Endothelial cell of umbilical vein (primary cell): ENCODE results near the gene SMAD3.
A peak's percentile ranks its signal among the peaks of the same experiment; 100 is the strongest.

Source experiments
- CTCF ChIP-seq, 2 donors: IDR thresholded peaks; 1 replicate in 1 of 2; 2 replicates in 1 of 2; pipeline ENCODE4 v1.5.1; 2011; ENCODE audit warnings: low read length in 2 of 2, mild to moderate bottlenecking in 2 of 2, moderate library complexity in 2 of 2, control low read depth in 1 of 2, inconsistent platforms in 1 of 2, low read depth in 1 of 2; ENCODE audit not compliant: insufficient read depth in 1 of 2; ENCODE audit errors: extremely low read depth in 1 of 2
- EZH2 ChIP-seq: IDR thresholded peaks from 2 replicates; pipeline ENCODE4 v1.6.1; 2012; ENCODE audit warnings: borderline replicate concordance, low read depth, mild to moderate bottlenecking, moderate library complexity, low read length, inconsistent platforms; ENCODE audit not compliant: severe bottlenecking

GRCh38 chr15:67103869-67104268 is 38.5 kb downstream of the SMAD3 start:
- TF ChIP-seq CTCF (IDR thresholded peaks at IDR 0.05; ENCODE audit: extremely low read depth in 1 of 2, insufficient read depth in 1 of 2, low read depth in 1 of 2, low read length in 2 of 2) (peak in 1 of 2 donors; percentile 1), EZH2 (no peak)
